Hippocampal formation (tissue), 2 donors: Measurements from ENCODE around the gene DKKL1.
A peak's percentile ranks its signal among the peaks of the same experiment; 100 is the strongest.
"Not testable (repeated sequence)": the region's sequence is repeated elsewhere in the genome, so short reads cannot be mapped to it uniquely, and the experiment has no call there.

Experiments
- DNase-seq, 2 donors: peaks; one replicate each; lab custom pipeline; 2025; lab: John Stamatoyannopoulos, UW

DKKL1 gene

DNA sequence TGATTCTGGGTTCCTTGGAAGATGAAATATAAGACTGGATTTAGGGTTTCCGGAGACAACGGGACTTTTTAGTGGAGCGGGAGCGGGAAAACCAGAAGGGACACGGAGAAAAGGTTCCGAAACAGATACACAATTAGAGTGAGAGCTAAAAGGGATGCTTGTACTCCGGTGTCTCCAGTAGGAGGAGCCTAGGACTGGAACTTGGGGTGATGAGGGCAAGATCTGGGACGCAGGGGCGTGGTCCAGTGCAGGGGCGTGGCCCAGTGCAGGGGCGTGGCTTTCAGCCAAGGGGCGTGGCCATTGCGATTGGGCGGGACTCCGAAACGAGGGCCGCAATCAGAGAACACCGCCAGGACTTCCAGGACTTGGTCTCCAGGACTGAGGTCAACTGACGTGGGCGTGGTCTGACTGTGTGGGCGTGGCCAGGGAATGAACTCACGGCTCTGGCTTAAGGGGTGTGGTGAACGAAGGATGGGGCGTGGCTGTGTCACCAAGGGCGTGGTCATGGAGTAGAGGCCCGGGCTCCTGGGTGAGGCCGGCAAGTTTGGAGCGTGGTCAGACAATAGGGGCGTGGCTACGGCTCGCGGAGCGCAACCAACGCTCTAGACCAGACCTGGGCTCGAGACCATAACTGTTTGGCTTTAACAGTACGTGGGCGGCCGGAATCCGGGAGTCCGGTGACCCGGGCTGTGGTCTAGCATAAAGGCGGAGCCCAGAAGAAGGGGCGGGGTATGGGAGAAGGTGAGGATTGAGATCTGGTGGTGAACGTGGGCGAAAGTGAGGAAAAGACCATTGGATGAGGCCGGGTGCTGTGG lies at the start of gene DKKL1:
Gene DKKL1 (plus strand): TSS at position 610 of the 815 bp plus-strand sequence. CDS start 122 bp downstream, at position 732.
- peak in 1 of 2 donors; percentile 28 for DNase-seq

DNA sequence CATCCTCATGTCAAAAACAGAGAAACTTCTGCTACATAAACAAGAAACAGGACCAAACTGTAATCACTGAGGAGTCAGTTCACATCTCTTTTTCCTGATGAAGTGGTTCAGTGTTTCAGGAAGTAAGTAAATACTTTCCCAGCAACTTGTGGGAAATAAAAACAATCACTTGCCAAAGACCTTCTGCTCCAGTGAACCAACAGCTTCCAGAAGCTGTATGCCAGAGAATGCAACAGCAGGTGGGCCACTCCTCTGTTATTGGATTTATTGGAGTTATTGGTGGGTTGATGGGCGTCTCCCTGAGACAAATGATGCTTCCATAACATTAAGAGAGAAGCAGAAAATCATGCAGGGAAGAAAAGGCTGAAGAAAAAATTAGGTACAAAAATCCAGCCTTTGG lies 48.6 kb upstream of the DKKL1 start:
- no peak for DNase-seq

DNA sequence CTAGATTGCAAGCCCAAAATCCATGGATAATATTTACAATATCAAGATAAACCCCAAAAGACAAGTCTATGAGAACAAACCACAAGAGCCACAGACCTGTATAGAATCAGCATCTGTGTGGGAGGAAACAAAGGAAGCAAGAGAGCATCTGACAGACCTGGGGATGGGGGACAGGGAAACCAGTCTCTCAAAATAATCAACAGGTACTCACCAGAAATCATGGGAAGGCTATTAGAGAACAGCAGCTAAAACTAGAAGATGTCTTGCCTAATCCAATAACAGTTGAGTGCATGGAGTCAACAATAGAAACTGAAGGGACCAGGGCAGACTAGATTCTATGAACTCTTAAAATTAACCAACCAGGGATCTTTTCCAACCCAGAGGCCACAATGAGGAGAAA lies 47.4 kb upstream of the DKKL1 start:
- no peak for DNase-seq

DNA sequence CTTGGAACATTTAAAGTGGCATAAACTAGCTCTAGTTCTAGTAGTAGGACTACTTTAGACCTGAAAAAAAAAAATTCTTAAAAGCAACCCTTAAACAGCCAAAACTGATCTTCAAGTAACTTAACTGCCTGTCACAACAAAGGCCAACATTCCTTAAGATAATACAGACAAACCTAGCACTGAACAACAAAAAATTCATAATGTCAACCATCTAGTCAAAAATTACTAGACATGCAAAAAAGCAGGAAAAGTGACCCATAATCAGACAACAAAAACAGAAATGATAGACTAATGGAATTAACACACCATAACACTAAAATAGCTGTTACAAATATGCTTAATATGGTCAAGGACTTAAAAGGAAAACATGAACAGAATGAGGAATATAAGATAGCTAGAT lies 45.4 kb upstream of the DKKL1 start:
- DNase-seq = no peak

DNA sequence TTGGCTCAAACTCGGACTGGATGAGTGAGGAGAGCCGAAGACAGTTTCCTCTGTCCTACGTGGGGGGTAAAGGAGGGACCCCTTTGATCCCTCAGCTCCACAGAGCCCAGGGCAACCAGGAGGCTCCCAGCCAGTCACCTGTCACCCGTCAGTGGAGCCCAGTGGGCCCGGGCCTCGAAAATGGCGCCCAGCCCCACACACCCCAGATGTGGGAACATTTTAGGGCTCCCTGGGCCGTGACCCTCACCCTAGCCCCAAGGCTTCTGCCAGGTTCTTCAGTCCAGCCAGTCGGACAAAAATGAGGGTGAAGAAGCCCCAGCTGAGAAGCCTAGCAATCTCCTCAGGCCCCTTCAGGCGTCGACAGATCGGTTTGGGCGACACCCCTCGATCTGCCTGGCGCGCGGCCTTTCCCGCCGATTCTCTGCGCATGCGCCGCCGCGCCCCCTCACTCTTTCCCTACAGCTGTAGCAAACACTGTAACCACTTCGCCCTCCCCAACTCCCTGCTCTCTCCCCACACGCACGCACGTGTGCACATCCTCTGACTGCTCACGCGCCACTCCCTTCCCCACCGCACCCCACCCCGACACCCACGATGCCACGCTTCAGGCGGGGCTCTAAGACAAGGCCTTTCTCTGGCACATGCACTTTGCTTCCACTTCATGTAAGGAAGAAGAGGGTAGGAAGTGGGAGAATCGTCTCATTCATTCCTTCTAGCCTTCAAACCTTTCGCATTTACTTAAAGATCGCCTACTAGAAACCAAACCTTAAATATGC lies 38.7 kb upstream of the DKKL1 start, which contains the start of gene SLC6A16:
Gene SLC6A16 (minus strand): TSS at position 391 of the 776 bp plus-strand sequence. CDS start 13,844 bp downstream, outside the sequence.
- DNase-seq = no peak

DNA sequence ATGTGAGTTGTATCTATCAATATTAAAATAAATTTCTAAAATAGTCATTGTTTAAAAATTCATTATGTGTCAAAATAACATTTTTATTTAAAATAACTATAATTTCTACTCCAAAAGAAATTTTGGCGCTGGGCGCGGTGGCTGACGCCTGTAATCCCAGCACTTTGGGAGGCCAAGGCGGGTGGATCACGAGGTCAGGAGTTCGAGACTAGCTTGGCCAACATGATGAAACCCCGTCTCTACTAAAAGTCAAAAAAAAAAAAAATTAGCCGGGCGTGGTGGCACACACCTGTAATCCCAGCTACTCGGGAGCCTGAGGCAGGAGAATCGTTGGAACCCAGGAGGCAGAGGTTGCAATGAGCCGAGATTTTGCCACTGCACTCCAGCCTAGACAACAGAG lies 37.9 kb upstream of the DKKL1 start:
- not testable (repeated sequence) for DNase-seq

DNA sequence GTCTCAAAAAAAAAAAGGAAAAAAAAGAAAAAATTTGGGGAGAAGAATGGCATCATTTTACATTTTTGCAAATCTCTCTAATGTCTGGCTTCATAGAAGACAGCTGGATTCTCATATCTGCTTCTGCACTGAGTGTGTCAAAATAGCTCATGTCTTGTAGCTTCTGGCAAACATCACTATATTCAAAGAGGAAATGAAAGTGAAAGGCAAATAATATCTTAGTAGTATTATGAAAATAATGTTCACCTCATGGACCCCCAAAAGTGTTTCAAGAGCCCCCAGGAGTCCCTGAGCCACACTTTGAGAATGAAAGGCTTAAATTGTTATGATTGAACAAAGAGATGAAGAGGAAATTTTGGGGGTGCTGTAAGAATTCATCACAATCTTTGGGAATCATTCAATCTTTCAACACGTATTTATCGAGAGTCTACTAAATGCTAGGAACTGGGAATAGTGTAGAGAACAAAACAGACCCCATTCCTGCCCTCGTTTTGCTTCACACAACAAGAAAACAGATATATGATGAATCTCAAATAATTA lies 37.4 kb upstream of the DKKL1 start:
- no peak for DNase-seq

DNA sequence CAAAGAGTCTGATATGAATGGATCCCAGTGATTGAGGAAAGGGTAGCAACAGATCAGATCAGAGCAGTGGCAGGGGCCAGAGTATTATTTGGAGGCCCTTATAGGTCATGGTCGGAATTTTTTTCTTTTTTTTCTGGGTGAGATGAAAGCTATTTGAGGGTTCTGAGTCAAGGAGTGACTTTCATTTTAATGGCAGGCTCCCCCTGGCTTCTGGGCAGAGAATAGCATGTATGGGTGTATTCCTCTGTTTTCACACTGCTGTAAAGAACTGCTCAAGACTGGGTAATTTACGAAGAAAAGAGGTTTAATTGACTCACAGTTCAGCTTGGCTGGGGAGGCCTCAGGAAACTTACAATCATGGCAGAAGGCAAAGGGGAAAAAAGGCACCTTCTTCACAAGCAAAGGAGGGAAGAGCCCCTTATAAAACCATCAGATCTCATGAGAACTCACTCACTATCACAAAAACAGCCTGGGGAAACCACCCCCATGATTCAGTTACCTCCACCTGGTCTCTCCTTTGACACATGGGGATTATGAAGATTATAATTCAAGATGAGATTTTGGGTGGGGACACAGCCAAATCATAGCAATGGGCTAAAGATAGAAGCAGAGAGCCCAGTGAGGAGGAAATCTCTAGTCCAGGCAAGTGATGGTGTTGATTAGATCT lies 35.7 kb upstream of the DKKL1 start:
- DNase-seq = no peak

DNA sequence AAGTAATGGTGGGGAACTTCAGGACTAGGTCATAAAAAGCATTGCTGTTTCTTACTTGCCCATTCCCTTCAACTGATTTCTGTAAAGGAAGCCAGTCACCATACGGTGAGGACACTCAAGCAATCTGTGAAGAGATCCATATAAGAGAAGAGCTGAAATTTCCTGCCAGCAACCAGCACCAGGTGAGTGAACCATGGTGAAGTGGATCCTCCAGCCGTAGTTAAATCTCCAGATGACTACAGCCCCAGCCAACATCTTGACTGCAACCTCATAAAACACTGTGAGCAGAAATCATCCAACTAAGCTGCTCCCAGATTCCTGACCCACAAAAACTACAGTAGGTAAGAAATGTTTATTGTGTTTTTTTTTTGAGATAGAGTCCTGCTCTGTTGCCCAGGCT lies 34.9 kb upstream of the DKKL1 start:
- DNase-seq = no peak

DNA sequence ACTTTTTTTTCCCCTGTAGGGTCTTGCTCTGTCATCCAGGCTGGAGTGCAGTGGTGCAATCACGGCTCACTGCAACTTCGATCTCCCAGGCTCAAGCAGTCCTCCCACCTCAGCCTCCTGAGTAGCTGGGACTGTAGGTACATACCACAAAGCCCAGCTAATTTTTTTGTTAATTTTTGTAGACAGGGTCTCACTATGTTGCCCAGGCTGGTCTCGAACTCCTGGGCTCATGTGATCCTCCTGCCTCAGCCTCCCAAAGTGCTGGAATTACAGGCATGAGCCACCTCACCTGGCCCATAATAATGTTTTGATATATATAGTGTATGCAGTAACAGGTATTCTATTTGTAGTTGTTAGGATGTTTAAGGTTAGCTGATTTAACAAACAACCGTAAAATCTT lies 32.5 kb upstream of the DKKL1 start:
- DNase-seq = not testable (repeated sequence)

DNA sequence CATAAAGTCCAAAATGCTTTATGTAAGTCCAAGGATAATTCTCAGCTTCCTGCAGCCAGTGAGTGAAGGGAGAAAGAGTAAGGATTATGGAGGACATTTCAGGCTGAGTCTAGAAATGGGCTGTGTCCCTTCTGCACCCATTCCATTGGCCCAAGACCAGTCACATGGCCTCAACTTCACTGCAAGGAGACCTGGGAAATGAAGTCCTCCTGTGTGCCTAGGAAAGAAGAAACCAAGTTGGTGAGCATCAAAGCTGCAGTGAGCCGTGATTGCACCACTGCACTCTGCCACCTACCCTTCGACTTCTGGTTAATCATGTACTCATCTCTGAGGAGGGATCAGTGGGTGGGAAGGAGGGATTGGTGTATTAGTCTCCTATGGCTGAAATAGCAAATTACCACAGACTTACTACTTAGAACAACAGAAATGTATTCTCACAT lies 32.0 kb upstream of the DKKL1 start:
- peak; percentile 17 to 53 for DNase-seq

DNA sequence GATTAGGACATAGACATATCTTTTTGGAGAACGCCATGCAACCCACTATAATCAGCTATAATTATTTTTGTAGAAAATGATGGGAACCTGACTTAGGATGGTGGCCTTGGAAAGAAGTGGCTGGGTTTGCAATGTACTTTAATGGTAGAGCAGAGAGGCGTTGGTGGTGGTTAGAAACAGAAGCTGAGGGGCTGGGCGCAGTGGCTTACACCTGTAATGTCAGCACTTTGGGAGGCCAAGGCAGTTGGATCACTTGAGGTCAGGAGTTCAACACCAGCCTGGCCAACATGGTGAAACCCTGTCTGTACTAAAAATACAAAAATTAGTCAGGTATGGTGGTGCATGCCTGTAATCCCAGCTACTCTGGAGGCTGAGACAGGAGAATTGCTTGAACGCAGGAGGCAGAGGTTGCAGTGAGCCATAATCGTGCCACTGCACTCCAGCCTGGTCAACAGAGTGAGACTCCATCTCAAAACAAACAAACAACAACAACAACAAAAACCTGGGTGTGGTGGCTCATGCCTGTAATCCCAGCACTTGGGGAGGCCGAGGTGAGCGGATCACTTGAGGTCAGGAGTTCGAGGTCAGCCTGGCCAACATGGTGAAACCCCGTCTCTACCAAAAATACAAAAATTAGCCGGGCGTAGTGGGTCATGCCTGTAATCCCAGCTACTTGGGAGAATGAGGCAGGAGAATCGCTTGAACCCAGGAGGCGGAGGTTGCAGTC lies 30.8 kb upstream of the DKKL1 start:
- DNase-seq = not testable (repeated sequence)

DNA sequence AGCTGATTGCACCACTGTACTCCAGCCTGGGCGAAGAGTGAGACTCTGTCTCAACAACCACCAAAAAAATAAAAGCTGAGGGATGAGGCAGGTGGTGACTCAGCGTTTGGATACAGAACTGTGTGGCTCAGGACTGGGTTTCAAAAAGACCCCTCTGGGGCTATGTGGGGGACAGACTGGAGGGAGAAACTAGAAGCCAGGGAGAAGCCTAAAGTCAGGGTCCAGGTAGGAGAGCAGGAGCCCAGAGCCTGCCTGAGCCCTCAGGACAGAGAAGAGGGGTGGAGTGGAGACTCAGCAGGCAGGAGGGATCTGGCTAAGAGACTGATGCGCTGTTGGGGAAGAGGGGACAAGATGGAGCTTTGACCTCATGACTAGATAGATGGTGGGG lies 30.3 kb upstream of the DKKL1 start:
- no peak for DNase-seq

DNA sequence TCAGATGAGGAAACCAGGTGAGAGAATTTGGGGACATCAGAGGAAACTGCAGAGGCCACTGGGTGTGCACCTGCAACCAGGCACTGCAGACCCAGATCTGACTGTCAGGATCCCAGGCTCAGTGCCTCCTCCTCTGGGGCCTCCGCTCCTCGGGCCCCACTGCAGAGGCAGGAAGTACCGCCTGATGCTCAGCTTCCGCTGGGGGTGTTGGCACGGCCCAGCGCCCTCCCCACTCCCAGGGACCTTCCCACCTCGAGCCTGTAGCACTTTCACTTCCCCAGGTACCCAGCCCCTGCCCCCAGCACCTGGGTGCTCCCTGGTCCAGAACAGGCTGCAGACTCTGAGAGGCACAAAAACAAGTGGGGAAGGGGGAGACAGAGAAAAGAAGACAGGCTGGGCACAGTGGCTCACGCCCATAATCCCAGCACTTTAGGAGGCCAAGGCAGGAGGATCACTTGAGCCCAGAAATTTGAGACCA lies 29.8 kb upstream of the DKKL1 start:
- DNase-seq = no peak

DNA sequence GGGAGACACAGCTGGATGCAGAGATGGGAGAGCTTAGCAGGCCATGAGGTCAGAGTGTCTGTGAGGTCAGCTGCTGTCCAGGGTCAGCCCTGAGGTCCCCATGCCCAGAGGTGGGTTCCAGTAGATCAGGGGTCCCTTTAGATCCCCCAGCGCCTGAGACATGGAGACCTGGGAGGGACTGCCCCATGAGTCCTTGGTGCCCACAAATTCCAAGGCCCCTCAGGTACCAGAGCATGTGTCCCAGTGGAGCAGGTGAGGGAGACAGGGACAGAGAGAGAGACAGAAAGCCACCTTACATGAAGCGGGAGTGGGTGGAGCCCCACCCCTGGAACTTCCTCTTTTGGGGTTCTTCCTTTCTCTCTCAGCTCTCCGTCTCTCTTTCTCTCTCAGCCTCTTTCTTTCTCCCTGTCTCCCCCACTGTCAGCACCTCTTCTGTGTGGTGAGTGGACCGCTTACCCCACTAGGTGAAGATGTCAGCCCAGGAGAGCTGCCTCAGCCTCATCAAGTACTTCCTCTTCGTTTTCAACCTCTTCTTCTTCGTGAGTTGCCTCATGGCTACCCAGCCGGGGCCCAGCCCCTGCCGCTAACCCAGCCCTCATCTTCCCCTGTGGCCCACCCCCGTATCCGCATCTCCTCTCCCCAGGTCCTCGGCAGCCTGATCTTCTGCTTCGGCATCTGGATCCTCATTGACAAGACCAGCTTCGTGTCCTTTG lies 28.4 kb upstream of the DKKL1 start, which contains the start of gene CD37:
Gene CD37 (plus strand): TSS at position 336 of the 713 bp plus-strand sequence. CDS start 135 bp downstream, at position 471.
- no peak for DNase-seq

DNA sequence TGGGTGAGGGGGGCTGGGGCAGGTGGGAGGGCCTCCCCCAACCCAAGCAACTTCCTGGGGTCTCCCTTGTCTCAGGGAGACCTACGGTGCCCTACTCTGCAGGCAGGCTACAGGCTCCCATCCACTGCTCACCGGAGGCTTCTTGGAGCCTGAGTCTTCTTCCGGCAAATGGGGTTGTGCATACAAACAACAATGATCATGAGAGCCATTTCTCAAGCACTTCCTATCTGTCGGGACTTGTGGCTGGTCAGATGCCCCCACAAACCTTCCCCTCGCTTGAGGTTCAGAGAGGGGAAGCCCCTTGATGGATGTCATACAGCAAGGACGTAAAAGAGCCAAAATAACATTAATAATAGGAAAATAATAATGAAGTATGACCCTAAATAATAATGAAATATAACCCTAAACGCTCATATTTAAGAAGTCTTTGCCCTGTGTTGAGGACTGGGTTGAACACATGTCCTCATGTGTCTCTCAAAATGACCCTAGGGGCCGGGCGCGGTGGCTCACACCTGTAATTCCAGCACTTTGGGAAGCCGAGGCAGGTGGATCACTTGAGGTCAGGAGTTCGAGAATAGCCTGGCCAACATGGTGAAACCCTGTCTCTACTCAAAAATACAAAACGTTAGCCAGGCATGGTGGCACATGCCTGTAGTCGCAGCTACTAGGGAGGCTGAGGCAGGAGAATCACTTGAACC lies 27.7 kb upstream of the DKKL1 start:
- no peak for DNase-seq

DNA sequence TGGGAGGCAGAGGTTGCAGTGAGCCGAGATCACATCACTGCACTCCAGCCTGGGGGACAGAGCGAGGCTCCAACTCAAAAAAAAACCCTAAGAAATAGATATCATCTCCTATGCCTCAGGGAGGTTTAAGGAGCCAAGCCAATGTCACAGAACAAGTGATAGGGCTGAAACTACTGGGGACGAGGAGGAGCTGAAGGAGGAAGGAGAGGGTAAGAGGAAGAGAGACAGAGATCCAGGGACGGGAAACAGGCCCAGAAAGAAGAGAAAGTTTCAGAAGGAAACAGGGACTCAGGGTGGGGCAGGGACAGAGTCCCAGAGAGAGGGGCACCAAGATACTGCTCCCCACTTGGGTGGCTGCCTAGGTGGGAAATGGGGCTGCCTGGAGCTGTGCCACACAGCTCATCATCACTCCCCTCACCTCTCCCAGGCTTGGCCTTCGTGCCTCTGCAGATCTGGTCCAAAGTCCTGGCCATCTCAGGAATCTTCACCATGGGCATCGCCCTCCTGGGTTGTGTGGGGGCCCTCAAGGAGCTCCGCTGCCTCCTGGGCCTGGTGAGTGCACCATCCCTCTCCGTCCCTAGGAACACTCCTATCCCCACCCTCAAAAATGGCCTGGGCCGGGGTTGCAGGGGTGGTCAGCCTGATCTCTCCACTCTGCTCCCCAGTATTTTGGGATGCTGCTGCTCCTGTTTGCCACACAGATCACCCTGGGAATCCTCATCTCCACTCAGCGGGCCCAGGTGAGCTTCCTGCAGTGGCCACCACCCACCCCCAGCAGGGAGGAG lies 27.0 kb upstream of the DKKL1 start:
- DNase-seq = no peak

DNA sequence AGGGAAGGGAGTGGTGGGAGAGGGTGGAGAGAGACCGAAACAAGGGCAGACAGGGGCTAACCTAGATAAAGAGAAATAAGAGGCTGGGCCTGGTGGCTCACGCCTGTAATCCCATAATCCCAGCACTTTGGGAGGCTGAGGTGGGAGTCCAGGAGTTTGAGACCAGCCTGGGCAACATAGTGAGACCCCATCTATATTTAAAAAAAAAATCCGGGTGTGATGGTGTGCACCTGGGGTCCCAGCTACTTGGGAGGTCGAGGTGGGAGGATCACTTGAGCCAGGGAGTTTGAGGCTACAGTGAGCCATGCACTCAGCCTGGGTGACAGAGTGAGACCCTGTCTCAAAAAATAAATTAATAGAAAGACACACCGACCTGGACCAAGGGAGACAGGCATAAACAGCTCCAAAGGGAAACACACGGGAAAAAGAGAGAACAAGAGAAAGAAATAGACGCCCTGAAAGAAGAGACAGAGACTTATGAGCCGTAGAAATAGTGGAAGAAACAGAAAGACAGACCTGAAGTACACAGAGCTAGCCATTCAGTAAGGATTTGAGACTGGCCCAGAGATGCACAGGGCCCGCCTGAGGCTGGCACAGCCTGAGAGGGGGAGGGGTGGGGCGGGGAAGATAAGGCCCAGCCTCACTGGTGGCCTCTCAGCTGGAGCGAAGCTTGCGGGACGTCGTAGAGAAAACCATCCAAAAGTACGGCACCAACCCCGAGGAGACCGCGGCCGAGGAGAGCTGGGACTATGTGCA lies 26.2 kb upstream of the DKKL1 start:
- DNase-seq = no peak
